ENCODE results near the gene ALPK3. TPM values are rescaled to one million over a fixed set of nuclear protein-coding genes. Genes with fewer than 3 reads are reported as not detected.

The ALPK3 gene
- total and polyA plus RNA-seq, 7 experiments from 2014 or later, result 0.02 to 0.30 (median 0.19) TPM; not detected in 1

GRCh38 chr15:84889991-84890669 lies 73.0 kb downstream of the ALPK3 start:
- CTCF ChIA-PET, result interaction anchor here (0.5 kb wide), 1 partner anchor 22 kb away, joined by 3 read pairs; no protein-coding TSS in a partner anchor

DNA sequence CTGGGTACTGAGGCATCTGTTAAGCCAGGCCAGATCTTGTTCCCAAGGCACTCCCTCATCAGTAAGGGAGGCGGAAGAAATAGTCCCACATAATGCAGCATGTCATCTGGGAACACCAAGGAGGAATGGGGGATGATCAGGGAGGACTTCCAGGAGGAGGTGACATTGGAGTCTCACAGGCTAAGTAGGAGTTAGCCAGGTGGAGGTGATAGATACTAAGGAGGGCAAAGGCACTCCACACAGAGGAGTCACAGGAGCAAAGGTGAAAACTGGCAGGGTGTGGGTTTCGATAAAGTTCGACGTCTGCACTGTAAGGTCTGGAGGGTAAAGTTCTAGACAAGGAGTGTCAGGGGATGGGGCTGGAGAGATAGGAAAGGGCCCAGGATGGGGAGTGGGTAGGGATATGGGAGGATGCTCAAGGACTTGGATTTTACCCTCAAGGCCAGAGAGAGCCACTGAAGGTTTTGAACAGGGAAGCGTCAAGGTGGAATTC lies 73.6 kb downstream of the ALPK3 start:
- Histone ChIP-seq H3K9me3 (ENCODE audit: control insufficient read depth in 2 of 3, low read length in 3 of 3) (no peaks in the 10 kb centered on the region), H3K27me3 (ENCODE audit: control insufficient read depth in 2 of 2, insufficient read depth in 2 of 2, low read length in 2 of 2) (no peaks in the 10 kb centered on the region), H3K36me3 (ENCODE audit: control insufficient read depth in 2 of 3, insufficient read depth in 3 of 3, low read length in 3 of 3) (no peaks in the 10 kb centered on the region), H3K27ac (ENCODE audit: low read depth, low read length) (no peak overlapping the region), H3K4me1 (ENCODE audit: control insufficient read depth in 2 of 2, insufficient read depth in 2 of 2, low read length in 2 of 2) (no peaks in the 10 kb centered on the region), H3K4me3 (ENCODE audit: low read length) (no peak overlapping the region)
- CTCF ChIA-PET, result no interaction called here
- Mint-ChIP-seq H3K36me3 (no peaks in the 10 kb centered on the region), H3K4me3 (no peak overlapping the region), H3K27me3 (peaks cover 0 to 6% (median 5%) of the 10 kb centered on the region in 5 donors), H3K4me1 (peaks cover 0 to 2% (median 0%) of the 10 kb centered on the region in 7 donors), H3K27ac (no peak overlapping the region), H3K9me3 (no peaks in the 10 kb centered on the region)
- POLR2A ChIA-PET, result no interaction called here
- ATAC-seq (no peak), DNase-seq (no peak)
- intact Hi-C loops (cut with micrococcal nuclease), result no loop called here

More at GRCh38 chr15:84889991-84890669, 73.0 kb downstream of the ALPK3 start:
- ATAC-seq, result no peak
- H3K36me3 Mint-ChIP-seq, result no peaks in the 10 kb centered on the region
- Histone ChIP-seq H3K4me3 (ENCODE audit: low read length) (no peak overlapping the region), H3K4me1 (ENCODE audit: control insufficient read depth in 2 of 2, insufficient read depth in 2 of 2, low read length in 2 of 2) (no peaks in the 10 kb centered on the region), H3K27me3 (ENCODE audit: control insufficient read depth in 2 of 2, insufficient read depth in 2 of 2, low read length in 2 of 2) (no peaks in the 10 kb centered on the region), H3K27ac (ENCODE audit: low read depth, low read length) (no peak overlapping the region), H3K36me3 (ENCODE audit: control insufficient read depth in 2 of 3, insufficient read depth in 3 of 3, low read length in 3 of 3) (no peaks in the 10 kb centered on the region), H3K9me3 (ENCODE audit: control insufficient read depth in 2 of 3, low read length in 3 of 3) (no peaks in the 10 kb centered on the region)
- H3K4me3 Mint-ChIP-seq, result no peak overlapping the region
- DNase-seq, result no peak
- H3K27me3 Mint-ChIP-seq, result peaks cover 0 to 6% (median 5%) of the 10 kb centered on the region in 5 donors
- intact Hi-C loops (cut with micrococcal nuclease), result no loop called here
- no peaks in the 10 kb centered on the region for H3K9me3 Mint-ChIP-seq
- POLR2A ChIA-PET, result no interaction called here
- H3K4me1 Mint-ChIP-seq, result peaks cover 0 to 2% (median 0%) of the 10 kb centered on the region in 7 donors
- no peak overlapping the region for H3K27ac Mint-ChIP-seq

GRCh38 chr15:84891339-84891738 lies 74.2 kb downstream of the ALPK3 start:
- Mint-ChIP-seq H3K27ac (peak overlapping the region in 1 of 9 donors; percentile 63), H3K4me3 (no peak overlapping the region), H3K4me1 (peaks cover 0 to 2% (median 0%) of the 10 kb centered on the region in 7 donors), H3K36me3 (no peaks in the 10 kb centered on the region), H3K9me3 (no peaks in the 10 kb centered on the region), H3K27me3 (peaks cover 0 to 6% (median 5%) of the 10 kb centered on the region in 5 donors)
- intact Hi-C loops (cut with micrococcal nuclease), result no loop called here
- DNase-seq, result no peak
- ChIA-PET POLR2A (no interaction called here), CTCF (no interaction called here)
- no peaks in the 10 kb centered on the region for H3K36me3 ChIP-seq (ENCODE audit: control insufficient read depth in 2 of 3, insufficient read depth in 3 of 3, low read length in 3 of 3)
- H3K4me1 ChIP-seq (ENCODE audit: control insufficient read depth in 2 of 2, insufficient read depth in 2 of 2, low read length in 2 of 2), result no peaks in the 10 kb centered on the region
- no peaks in the 10 kb centered on the region for H3K9me3 ChIP-seq (ENCODE audit: control insufficient read depth in 2 of 3, low read length in 3 of 3)
- no peak for ATAC-seq
- H3K27ac ChIP-seq (ENCODE audit: low read depth, low read length), result no peak overlapping the region
- no peak overlapping the region for H3K4me3 ChIP-seq (ENCODE audit: low read length)
- no peaks in the 10 kb centered on the region for H3K27me3 ChIP-seq (ENCODE audit: control insufficient read depth in 2 of 2, insufficient read depth in 2 of 2, low read length in 2 of 2)

DNA sequence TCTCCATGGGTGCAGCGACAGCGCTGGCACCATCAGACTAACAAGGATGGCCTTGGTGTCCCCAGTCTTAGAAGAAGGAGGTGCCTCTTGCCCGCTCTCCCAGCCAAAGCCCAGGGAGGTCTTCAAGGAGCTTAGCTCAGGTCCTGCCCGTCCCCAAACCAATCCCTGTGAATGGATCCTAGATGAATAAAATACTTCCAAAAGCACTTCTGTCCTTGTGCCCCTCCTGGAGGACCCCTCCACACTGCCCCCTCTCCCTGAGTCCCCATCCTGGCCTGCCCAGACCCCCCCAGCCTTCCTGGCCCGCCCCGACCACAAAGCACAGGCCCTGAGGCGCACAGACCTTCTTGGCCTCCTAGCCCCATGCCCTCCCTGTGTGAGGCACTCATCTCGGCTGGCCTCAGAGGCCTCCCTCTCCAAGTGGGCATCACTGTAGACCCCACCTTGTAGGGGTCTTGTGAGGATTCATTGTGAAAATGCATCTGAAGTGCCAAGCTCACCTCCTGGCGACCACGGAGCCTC lies 75.7 kb downstream of the ALPK3 start:
- no peaks in the 10 kb centered on the region for H3K4me1 ChIP-seq (ENCODE audit: control insufficient read depth in 2 of 2, insufficient read depth in 2 of 2, low read length in 2 of 2)
- Mint-ChIP-seq H3K36me3 (no peaks in the 10 kb centered on the region), H3K27ac (no peak overlapping the region), H3K9me3 (no peaks in the 10 kb centered on the region), H3K4me3 (no peak overlapping the region), H3K27me3 (peaks cover 0 to 10% (median 6%) of the 10 kb centered on the region in 5 donors), H3K4me1 (peaks cover 0 to 2% (median 0%) of the 10 kb centered on the region in 7 donors)
- no peak overlapping the region for H3K27ac ChIP-seq (ENCODE audit: low read depth, low read length)
- POLR2A ChIA-PET, result no interaction called here
- no peaks in the 10 kb centered on the region for H3K36me3 ChIP-seq (ENCODE audit: control insufficient read depth in 2 of 3, insufficient read depth in 3 of 3, low read length in 3 of 3)
- no peaks in the 10 kb centered on the region for H3K9me3 ChIP-seq (ENCODE audit: control insufficient read depth in 2 of 3, low read length in 3 of 3)
- no peaks in the 10 kb centered on the region for H3K27me3 ChIP-seq (ENCODE audit: control insufficient read depth in 2 of 2, insufficient read depth in 2 of 2, low read length in 2 of 2)
- H3K4me3 ChIP-seq (ENCODE audit: low read length), result no peak overlapping the region
- intact Hi-C loops (cut with micrococcal nuclease), result no loop called here
- DNase-seq, result no peak
- CTCF ChIA-PET, result interaction anchor here (0.6 kb wide), 1 partner anchor 322 kb away, joined by 3 read pairs; no protein-coding TSS in a partner anchor
- ATAC-seq, result no peak

DNA sequence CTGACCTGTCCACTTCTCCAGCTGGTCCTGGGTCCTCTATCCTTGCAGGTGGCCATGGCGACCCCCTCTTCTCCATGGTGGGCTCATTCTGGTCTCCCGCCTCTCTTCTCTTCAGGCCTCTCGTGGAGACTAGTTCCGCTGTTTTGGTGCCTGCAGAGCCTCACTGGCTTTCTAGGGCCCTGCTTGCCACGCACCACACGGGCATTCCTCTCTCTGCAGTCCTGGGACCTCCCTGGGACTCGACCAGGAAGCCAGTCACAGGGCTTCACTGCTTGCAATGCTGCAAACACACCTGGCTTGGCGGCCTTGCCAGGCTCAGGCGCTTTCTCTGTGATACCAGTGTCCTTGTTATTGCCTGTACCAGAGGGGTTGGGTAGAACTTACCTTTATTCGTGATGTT lies 76.5 kb downstream of the ALPK3 start:
- H3K9me3 ChIP-seq (ENCODE audit: control insufficient read depth in 2 of 3, low read length in 3 of 3), result no peaks in the 10 kb centered on the region
- intact Hi-C loops (cut with micrococcal nuclease), result no loop called here
- no peak overlapping the region for H3K27ac ChIP-seq (ENCODE audit: low read depth, low read length)
- DNase-seq, result no peak
- no peak for ATAC-seq
- H3K4me3 ChIP-seq (ENCODE audit: low read length), result no peak overlapping the region
- CTCF ChIA-PET, result interaction anchor here (0.6 kb wide), 1 partner anchor 323 kb away, joined by 3 read pairs; no protein-coding TSS in a partner anchor
- Mint-ChIP-seq H3K4me1 (peaks cover 0 to 2% (median 0%) of the 10 kb centered on the region in 7 donors), H3K27me3 (peaks cover 0 to 10% (median 7%) of the 10 kb centered on the region in 5 donors), H3K9me3 (peaks cover 0 to 1% (median 0%) of the 10 kb centered on the region in 11 donors), H3K4me3 (no peak overlapping the region), H3K36me3 (peaks cover 0 to 1% (median 0%) of the 10 kb centered on the region in 5 donors), H3K27ac (no peak overlapping the region)
- POLR2A ChIA-PET, result no interaction called here
- no peaks in the 10 kb centered on the region for H3K4me1 ChIP-seq (ENCODE audit: control insufficient read depth in 2 of 2, insufficient read depth in 2 of 2, low read length in 2 of 2)
- H3K36me3 ChIP-seq (ENCODE audit: control insufficient read depth in 2 of 3, insufficient read depth in 3 of 3, low read length in 3 of 3), result no peaks in the 10 kb centered on the region
- H3K27me3 ChIP-seq (ENCODE audit: control insufficient read depth in 2 of 2, insufficient read depth in 2 of 2, low read length in 2 of 2), result no peaks in the 10 kb centered on the region

GRCh38 chr15:84894736-84895425 lies 77.7 kb downstream of the ALPK3 start:
- no peaks in the 10 kb centered on the region for H3K36me3 ChIP-seq (ENCODE audit: control insufficient read depth in 2 of 3, insufficient read depth in 3 of 3, low read length in 3 of 3)
- H3K4me1 ChIP-seq (ENCODE audit: control insufficient read depth in 2 of 2, insufficient read depth in 2 of 2, low read length in 2 of 2), result no peaks in the 10 kb centered on the region
- peaks cover 0 to 17% (median 10%) of the 10 kb centered on the region in 5 donors for H3K27me3 Mint-ChIP-seq
- H3K27ac ChIP-seq (ENCODE audit: low read depth, low read length), result no peak overlapping the region
- no peaks in the 10 kb centered on the region for H3K27me3 ChIP-seq (ENCODE audit: control insufficient read depth in 2 of 2, insufficient read depth in 2 of 2, low read length in 2 of 2)
- H3K27ac Mint-ChIP-seq, result no peak overlapping the region
- intact Hi-C loops (cut with micrococcal nuclease), result no loop called here
- H3K4me3 ChIP-seq (ENCODE audit: low read length), result no peak overlapping the region
- POLR2A ChIA-PET, result no interaction called here
- H3K4me1 Mint-ChIP-seq, result no peaks in the 10 kb centered on the region
- H3K9me3 Mint-ChIP-seq, result peaks cover 0 to 14% (median 3%) of the 10 kb centered on the region in 11 donors
- H3K4me3 Mint-ChIP-seq, result no peak overlapping the region
- ATAC-seq, result no peak
- H3K9me3 ChIP-seq (ENCODE audit: control insufficient read depth in 2 of 3, low read length in 3 of 3), result no peaks in the 10 kb centered on the region
- peaks cover 0 to 5% (median 0%) of the 10 kb centered on the region in 5 donors for H3K36me3 Mint-ChIP-seq
- no peak for DNase-seq
- CTCF ChIA-PET, result no interaction called here
